CD14-positive monocyte (primary cell): ENCODE results near the gene NPTX2. TPM values are rescaled to one million over a fixed set of nuclear protein-coding genes. Genes with fewer than 3 reads are reported as not detected.

Source experiments
- DNase-seq, 3 donors: peaks; one replicate each; pipeline ENCODE4 v3.0.0-alpha.2; 2011 to 2022
- H2AFZ ChIP-seq: 2 replicates; pipeline ENCODE4 v1.6.0; 2012; ENCODE audit warnings: mild to moderate bottlenecking, low read depth, low read length, inconsistent platforms; ENCODE audit not compliant: insufficient read depth, poor library complexity, severe bottlenecking
- H3K27ac ChIP-seq, 2 donors: 1 replicate in 1 of 2; 2 replicates in 1 of 2; pipeline ENCODE4 v1.5.1; 2012 to 2013; ENCODE audit warnings: low read length in 2 of 2, control low read depth in 1 of 2, inconsistent platforms in 1 of 2, low read depth in 1 of 2, mild to moderate bottlenecking in 1 of 2
- H3K27me3 ChIP-seq, 2 donors: one replicate each; pipeline versions ENCODE4 v1.6.0 to v1.6.1; 2011 to 2013; ENCODE audit warnings: low read length in 2 of 2; ENCODE audit not compliant: control insufficient read depth in 2 of 2, insufficient read depth in 2 of 2
- H3K36me3 ChIP-seq, 2 donors: replicated peaks in 1 of 2; 1 replicate in 1 of 2; 2 replicates in 1 of 2; pipeline versions ENCODE4 v1.5.1 to v1.6.1; 2012 to 2013; ENCODE audit warnings: low read length in 2 of 2, control low read depth in 1 of 2, inconsistent platforms in 1 of 2, mild to moderate bottlenecking in 1 of 2; ENCODE audit not compliant: insufficient read depth in 2 of 2, control insufficient read depth in 1 of 2
- H3K4me1 ChIP-seq, 2 donors: 1 replicate in 1 of 2; 2 replicates in 1 of 2; pipeline versions ENCODE4 v1.5.1 to v1.6.1; 2012 to 2013; ENCODE audit warnings: low read length in 2 of 2, control low read depth in 1 of 2, inconsistent platforms in 1 of 2, mild to moderate bottlenecking in 1 of 2, moderate library complexity in 1 of 2; ENCODE audit not compliant: insufficient read depth in 2 of 2, control insufficient read depth in 1 of 2
- H3K4me2 ChIP-seq: replicated peaks from 2 replicates; pipeline ENCODE3; 2012; ENCODE audit warnings: low read length, moderate library complexity, mild to moderate bottlenecking; ENCODE audit not compliant: poor library complexity, severe bottlenecking; ENCODE audit errors: extremely low read depth
- H3K4me3 ChIP-seq, 3 experiments: fragments of 200-600 bp in 1 of 3; sonication (generic) in 1 of 3; replicated peaks in 1 of 3; 1 replicate in 2 of 3; 2 replicates in 1 of 3; pipeline ENCODE4 v1.5.1; 2011 to 2013; ENCODE audit warnings: low read length in 3 of 3, mild to moderate bottlenecking in 3 of 3, control low read depth in 2 of 3, low read depth in 2 of 3, inconsistent platforms in 1 of 3, moderate library complexity in 1 of 3
- H3K79me2 ChIP-seq: 2 replicates; pipeline ENCODE4 v1.6.0; 2012; ENCODE audit warnings: mild to moderate bottlenecking, control low read depth, inconsistent platforms, low read length, moderate library complexity; ENCODE audit not compliant: insufficient read depth
- H3K9ac ChIP-seq: 2 replicates; pipeline ENCODE4 v1.6.0; 2017; ENCODE audit warnings: low read length, mild to moderate bottlenecking; ENCODE audit not compliant: insufficient read depth, poor library complexity, severe bottlenecking
- H3K9me3 ChIP-seq, 2 donors: replicated peaks in 1 of 2; 1 replicate in 1 of 2; 2 replicates in 1 of 2; pipeline versions ENCODE4 v1.5.1 to v1.6.1; 2012 to 2013; ENCODE audit warnings: low read length in 2 of 2, control low read depth in 1 of 2; ENCODE audit not compliant: control insufficient read depth in 1 of 2, insufficient read depth in 1 of 2
- H4K20me1 ChIP-seq: 2 replicates; pipeline ENCODE4 v1.6.0; 2012; ENCODE audit warnings: mild to moderate bottlenecking, low read length, control low read depth, moderate library complexity; ENCODE audit not compliant: insufficient read depth
- H3K27ac Mint-ChIP-seq, 7 donors: one replicate each; pipeline ENCODE4 v1.8.0; 2020; ENCODE audit warnings: mild to moderate bottlenecking in 7 of 7, mixed read lengths in 7 of 7, moderate library complexity in 6 of 7, inconsistent platforms in 2 of 7
- H3K27me3 Mint-ChIP-seq, 3 donors: one replicate each; pipeline ENCODE4 v1.8.0; 2021 to 2022; ENCODE audit warnings: low read depth in 3 of 3, mild to moderate bottlenecking in 3 of 3, mixed read lengths in 3 of 3, moderate library complexity in 3 of 3, inconsistent platforms in 1 of 3
- H3K36me3 Mint-ChIP-seq, 2 donors: one replicate each; pipeline ENCODE4 v1.8.0; 2020; ENCODE audit warnings: mixed read lengths in 2 of 2, inconsistent platforms in 1 of 2, mild to moderate bottlenecking in 1 of 2
- H3K4me1 Mint-ChIP-seq: one replicate; pipeline ENCODE4 v1.8.0; 2020; ENCODE audit warnings: mild to moderate bottlenecking, mixed read lengths
- H3K4me3 Mint-ChIP-seq, 2 donors: one replicate each; pipeline ENCODE4 v1.8.0; 2020; ENCODE audit warnings: mild to moderate bottlenecking in 2 of 2, mixed read lengths in 2 of 2, moderate library complexity in 1 of 2
- H3K9me3 Mint-ChIP-seq, 7 donors: one replicate each; pipeline ENCODE4 v1.8.0; 2020 to 2022; ENCODE audit warnings: mixed read lengths in 7 of 7, mild to moderate bottlenecking in 6 of 7, moderate library complexity in 6 of 7, inconsistent platforms in 2 of 7
- WGBS: methylation state at CpG from one replicate; pipeline ENCODE4 v1.1.5; 2013; ENCODE audit warnings: missing lambda C conversion rate; ENCODE audit not compliant: insufficient coverage; 5-methylcytosine and 5-hydroxymethylcytosine counted together
- intact Hi-C, 2 donors: fragments of 100-400 bp; cut with micrococcal nuclease; formaldehyde crosslinking; loops; one replicate each; pipeline versions ENCODE4 v1.15.0 to v1.15.1; 2023
- polyA plus RNA-seq, 3 donors: library from polyadenylated mRNA; depleted of rRNA in 1 of 3; unstranded in 2 of 3; stranded (reverse) in 1 of 3; fragments of 300-500 nt in 2 of 3; fragments of >200 nt in 1 of 3; fragmentation: Illumina TruSeq in 2 of 3; gene quantifications; 1 replicate in 2 of 3; 2 replicates in 1 of 3; pipeline ENCODE4 v1.2.3, GENCODE V29; 2012 to 2021
- TF ChIP-seq, protein P1 (sequence below): fragments of 200-600 bp; IDR thresholded peaks from one replicate; pipeline ENCODE4 v1.8.0; 2022; ENCODE audit warnings: antibody characterized with exemption, mild to moderate bottlenecking

The NPTX2 gene
- polyA plus RNA-seq, 3 donors: not detected

DNA sequence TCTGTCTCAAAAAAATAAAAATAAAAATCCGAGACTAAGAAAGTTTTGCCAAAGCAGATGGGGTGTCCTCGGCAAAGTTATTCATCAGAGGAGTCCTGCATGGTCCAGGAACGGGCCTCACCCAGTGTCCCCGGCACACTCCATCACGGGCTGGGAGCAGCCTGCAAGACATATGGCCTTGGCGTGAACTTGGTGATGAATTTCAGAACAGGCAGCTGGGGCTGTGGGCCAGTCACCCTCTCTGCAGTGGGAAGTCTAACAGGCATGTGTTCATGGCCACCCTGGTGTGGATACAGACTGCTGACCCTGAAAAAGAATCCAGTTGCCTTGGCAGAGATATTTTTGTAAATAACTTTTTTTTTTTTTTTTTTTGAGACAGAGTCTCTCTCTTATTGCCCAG is 34.7 kb downstream of the NPTX2 start:
- Histone ChIP-seq H3K4me1 (no peaks in the 10 kb centered on the region), H3K9me3 (peaks cover 22 to 29% of the 10 kb centered on the region in 2 donors), H3K27ac (no peak overlapping the region), H3K4me2 (no peak overlapping the region), H3K9ac (no peak overlapping the region), H3K36me3 (no peaks in the 10 kb centered on the region), H3K27me3 (no peaks in the 10 kb centered on the region), H3K79me2 (no peaks in the 10 kb centered on the region), H3K4me3 (no peak overlapping the region), H4K20me1 (no peaks in the 10 kb centered on the region), H2AFZ (no peak overlapping the region)
- Mint-ChIP-seq H3K4me1 (no peaks in the 10 kb centered on the region), H3K4me3 (no peak overlapping the region), H3K27ac (no peak overlapping the region), H3K9me3 (peaks cover 0 to 15% (median 3%) of the 10 kb centered on the region in 7 donors), H3K27me3 (peaks cover 0 to 4% (median 3%) of the 10 kb centered on the region in 3 donors), H3K36me3 (no peaks in the 10 kb centered on the region)
- no peak for DNase-seq
- 94% methylated on average over 6 of the region's 6 CpGs for WGBS
- intact Hi-C loops: no loop called here
- TF ChIP-seq, protein P1, sequence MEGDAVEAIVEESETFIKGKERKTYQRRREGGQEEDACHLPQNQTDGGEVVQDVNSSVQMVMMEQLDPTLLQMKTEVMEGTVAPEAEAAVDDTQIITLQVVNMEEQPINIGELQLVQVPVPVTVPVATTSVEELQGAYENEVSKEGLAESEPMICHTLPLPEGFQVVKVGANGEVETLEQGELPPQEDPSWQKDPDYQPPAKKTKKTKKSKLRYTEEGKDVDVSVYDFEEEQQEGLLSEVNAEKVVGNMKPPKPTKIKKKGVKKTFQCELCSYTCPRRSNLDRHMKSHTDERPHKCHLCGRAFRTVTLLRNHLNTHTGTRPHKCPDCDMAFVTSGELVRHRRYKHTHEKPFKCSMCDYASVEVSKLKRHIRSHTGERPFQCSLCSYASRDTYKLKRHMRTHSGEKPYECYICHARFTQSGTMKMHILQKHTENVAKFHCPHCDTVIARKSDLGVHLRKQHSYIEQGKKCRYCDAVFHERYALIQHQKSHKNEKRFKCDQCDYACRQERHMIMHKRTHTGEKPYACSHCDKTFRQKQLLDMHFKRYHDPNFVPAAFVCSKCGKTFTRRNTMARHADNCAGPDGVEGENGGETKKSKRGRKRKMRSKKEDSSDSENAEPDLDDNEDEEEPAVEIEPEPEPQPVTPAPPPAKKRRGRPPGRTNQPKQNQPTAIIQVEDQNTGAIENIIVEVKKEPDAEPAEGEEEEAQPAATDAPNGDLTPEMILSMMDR: no peak

DNA sequence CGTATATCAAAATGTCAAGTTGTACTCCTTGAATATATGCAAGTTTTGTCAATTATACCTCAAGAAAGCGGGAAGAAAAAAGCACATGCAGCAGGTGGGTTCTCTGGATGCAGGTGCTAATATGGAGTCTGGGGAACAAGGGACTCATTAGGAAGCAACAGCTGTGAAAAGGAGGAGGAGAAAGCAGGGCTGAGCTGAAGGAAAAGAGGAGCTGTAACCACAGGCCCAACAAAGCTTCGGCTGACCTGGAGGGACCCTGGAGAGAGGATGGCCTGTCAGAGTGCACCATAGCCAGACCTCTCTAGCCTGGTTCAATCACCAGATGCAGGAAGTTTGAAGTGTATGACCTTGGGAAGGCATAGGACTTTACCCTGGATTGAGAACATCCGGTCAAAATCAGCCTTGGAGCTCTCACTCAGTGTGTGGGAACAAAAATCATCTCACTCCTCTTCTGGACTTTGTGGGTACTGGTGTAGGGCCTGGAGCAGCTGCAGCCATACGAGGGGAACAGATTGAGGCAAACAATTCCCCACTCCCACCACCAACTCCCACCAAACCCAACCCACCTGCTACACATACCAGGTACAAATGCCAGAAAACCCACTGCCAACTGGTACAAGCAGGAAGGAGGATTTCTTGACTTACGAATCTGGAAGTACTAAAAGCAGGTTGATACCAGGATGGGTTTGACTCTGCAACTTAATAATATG is 36.7 kb downstream of the NPTX2 start:
- peaks cover 0 to 4% (median 4%) of the 10 kb centered on the region in 3 donors for H3K27me3 Mint-ChIP-seq

More for the DNA sequence above, 36.7 kb downstream of the NPTX2 start:
- WGBS: no CpG with 5 or more reads among the region's 6 CpGs
- Mint-ChIP-seq H3K27ac (no peak overlapping the region), H3K9me3 (peaks cover 1 to 15% (median 3%) of the 10 kb centered on the region in 7 donors), H3K36me3 (no peaks in the 10 kb centered on the region), H3K4me3 (no peak overlapping the region), H3K4me1 (no peaks in the 10 kb centered on the region)
- no peaks in the 10 kb centered on the region for H3K27me3 ChIP-seq
- intact Hi-C loops: no loop called here
- peaks cover 24 to 36% of the 10 kb centered on the region in 2 donors for H3K9me3 ChIP-seq
- TF ChIP-seq, protein P1: no peak
- no peak overlapping the region for H2AFZ ChIP-seq
- no peaks in the 10 kb centered on the region for H3K79me2 ChIP-seq
- H3K36me3 ChIP-seq: no peaks in the 10 kb centered on the region
- no peaks in the 10 kb centered on the region for H3K4me1 ChIP-seq
- no peak for DNase-seq
- no peaks in the 10 kb centered on the region for H4K20me1 ChIP-seq
- H3K27ac ChIP-seq: no peak overlapping the region
- H3K4me2 ChIP-seq: no peak overlapping the region
- H3K4me3 ChIP-seq: no peak overlapping the region
- H3K9ac ChIP-seq: no peak overlapping the region
